Measurements from ENCODE around the gene L1CAM.

- TF ChIP-seq EZH2 (IDR thresholded peaks at IDR 0.05; ENCODE audit: low read depth, low read length, severe bottlenecking) (no peak), RAD21 (IDR thresholded peaks at IDR 0.05 in 1 of 2, conservative IDR thresholded peaks at IDR 0.05 in 1 of 2; ENCODE audit: low read depth in 2 of 2, low read length in 2 of 2) (no peak), SRF (IDR thresholded peaks at IDR 0.05; ENCODE audit: low read depth, low read length) (no peak), USF2 (IDR thresholded peaks at IDR 0.05; ENCODE audit: low read length) (no peak), CTCF (IDR thresholded peaks at IDR 0.05; ENCODE audit: control extremely low read depth in 1 of 3, insufficient read depth in 1 of 3, low read depth in 1 of 3, low read length in 3 of 3) (no peak), SP2 (IDR thresholded peaks at IDR 0.05; ENCODE audit: low read length) (no peak), CHD2 (IDR thresholded peaks at IDR 0.05; ENCODE audit: low read length) (no peak), POLR2A (IDR thresholded peaks at IDR 0.05; ENCODE audit: control extremely low read depth in 1 of 2, low read depth in 2 of 2, low read length in 2 of 2) (no peak), POLR2AphosphoS5 (IDR thresholded peaks at IDR 0.05; ENCODE audit: low read depth, low read length) (no peak), RFX5 (IDR thresholded peaks at IDR 0.05; ENCODE audit: borderline replicate concordance, low read depth, low read length) (no peak), SUZ12 (IDR thresholded peaks at IDR 0.05; ENCODE audit: low read length) (no peak), EGR1 (IDR thresholded peaks at IDR 0.05; ENCODE audit: borderline replicate concordance, low read depth, low read length) (no peak)
Observed at GRCh38 chrX:153902385-153902784, 16.4 kb upstream of the L1CAM start.
